H1 (cell line): ENCODE data around the gene GSK3B. TPM values are rescaled to one million over a fixed set of nuclear protein-coding genes. Genes with fewer than 3 reads are reported as not detected.

Experiments
- CTCF ChIA-PET: fragments of 300-600 bp; sonication (Branson Sonifier 250); formaldehyde crosslinking; loops from one replicate; lab custom pipeline; 2021; ENCODE audit not compliant: partially characterized antibody; lab: Charles Lee
- POLR2A ChIA-PET: fragments of 300-600 bp; sonication (Branson Sonifier 250); formaldehyde crosslinking; loops from one replicate; lab custom pipeline; 2021; ENCODE audit warnings: inconsistent platforms; ENCODE audit not compliant: partially characterized antibody; lab: Charles Lee
- DNase-seq, 2 experiments: peaks; one replicate each; pipeline versions ENCODE4 v3.0.0 to v3.0.0-alpha.2; 2010 to 2022; ENCODE audit warnings: low spot score in 2 of 2, low read depth in 1 of 2, mixed read lengths in 1 of 2
- FAIRE-seq: peaks from 2 replicates; lab custom pipeline; 2011; peaks lifted over from hg19 to GRCh38; lab: Jason Lieb, UNC
- H2AFZ ChIP-seq: 2 replicates; pipeline ENCODE4 v1.8.1; 2012; ENCODE audit warnings: low read length, inconsistent platforms
- H2AK5ac ChIP-seq: 2 replicates; pipeline ENCODE4 v1.6.1; 2013; ENCODE audit warnings: low read depth, low read length
- H2BK120ac ChIP-seq: replicated peaks from 2 replicates; pipeline ENCODE3; 2013; ENCODE audit warnings: low read depth, low read length, inconsistent platforms
- H2BK12ac ChIP-seq: 2 replicates; pipeline ENCODE4 v1.6.1; 2013; ENCODE audit warnings: low read depth, low read length
- H2BK15ac ChIP-seq: 2 replicates; pipeline ENCODE4 v1.6.1; 2013; ENCODE audit warnings: low read length
- H2BK20ac ChIP-seq: 2 replicates; pipeline ENCODE4 v1.6.1; 2013; ENCODE audit warnings: low read length
- H2BK5ac ChIP-seq: 2 replicates; pipeline ENCODE4 v1.6.1; 2013; ENCODE audit warnings: low read depth, low read length
- H3K14ac ChIP-seq: 2 replicates; pipeline ENCODE4 v1.6.1; 2013; ENCODE audit warnings: inconsistent platforms; ENCODE audit not compliant: insufficient read length
- H3K18ac ChIP-seq: 2 replicates; pipeline ENCODE4 v1.6.1; 2013; ENCODE audit warnings: low read length; ENCODE audit errors: extremely low read depth
- H3K23ac ChIP-seq: 2 replicates; pipeline ENCODE4 v1.6.1; 2013; ENCODE audit warnings: inconsistent platforms; ENCODE audit not compliant: insufficient read length
- H3K23me2 ChIP-seq: 2 replicates; pipeline ENCODE4 v1.6.1; 2013; ENCODE audit warnings: low read depth, low read length
- H3K27ac ChIP-seq: 2 replicates; pipeline ENCODE4 v1.6.1; 2011; ENCODE audit warnings: low read depth, low read length, inconsistent platforms
- H3K27me3 ChIP-seq, 4 experiments: replicated peaks in 1 of 4; 1 replicate in 1 of 4; 2 replicates in 3 of 4; pipeline versions ENCODE4 v1.6.1 to v1.8.1; 2011 to 2013; ENCODE audit warnings: low read length in 3 of 4, mild to moderate bottlenecking in 3 of 4, inconsistent platforms in 2 of 4, mixed read lengths in 2 of 4, moderate library complexity in 1 of 4; ENCODE audit not compliant: control insufficient read depth in 3 of 4, insufficient read depth in 3 of 4; ENCODE audit errors: extremely low read depth in 1 of 4
- H3K36me3 ChIP-seq, 4 experiments: 2 replicates each; pipeline versions ENCODE4 v1.6.1 to v1.8.1; 2011 to 2013; ENCODE audit warnings: mild to moderate bottlenecking in 4 of 4, low read length in 3 of 4, moderate library complexity in 2 of 4, control low read depth in 1 of 4, inconsistent platforms in 1 of 4; ENCODE audit not compliant: insufficient read depth in 4 of 4, control insufficient read depth in 2 of 4
- H3K4ac ChIP-seq: replicated peaks from 2 replicates; pipeline ENCODE3; 2013; ENCODE audit warnings: low read length, low read depth, mixed read lengths, inconsistent platforms; ENCODE audit not compliant: insufficient read length
- H3K4me1 ChIP-seq, 4 experiments: replicated peaks in 1 of 4; 1 replicate in 1 of 4; 2 replicates in 3 of 4; pipeline versions ENCODE4 v1.6.1 to v1.8.1; 2011 to 2013; ENCODE audit warnings: low read length in 3 of 4, inconsistent platforms in 2 of 4, mixed read lengths in 1 of 4; ENCODE audit not compliant: insufficient read depth in 4 of 4, control insufficient read depth in 3 of 4
- H3K4me2 ChIP-seq, 2 experiments: 2 replicates each; pipeline versions ENCODE4 v1.6.1 to v1.8.1; 2011 to 2013; ENCODE audit warnings: low read depth in 2 of 2, low read length in 2 of 2, control low read depth in 1 of 2, inconsistent platforms in 1 of 2, mild to moderate bottlenecking in 1 of 2; ENCODE audit not compliant: insufficient read depth in 1 of 2
- H3K4me3 ChIP-seq, 4 experiments: fragments of 200-600, 300-600 bp in 1 of 4; sonication (generic), shearing (Covaris generic), sonication (Bioruptor Twin) in 1 of 4; 2 replicates each; pipeline versions ENCODE4 v1.5.1 to v1.8.1; 2011 to 2016; ENCODE audit warnings: low read length in 4 of 4, low read depth in 3 of 4, control low read depth in 2 of 4, inconsistent platforms in 2 of 4, mild to moderate bottlenecking in 2 of 4, mixed read lengths in 1 of 4, moderate library complexity in 1 of 4; ENCODE audit not compliant: insufficient read depth in 2 of 4; ENCODE audit errors: extremely low read depth in 1 of 4
- H3K56ac ChIP-seq: replicated peaks from 2 replicates; pipeline ENCODE3; 2013; ENCODE audit warnings: low read depth, mild to moderate bottlenecking, mixed read lengths, low read length, inconsistent platforms; ENCODE audit not compliant: insufficient read length
- H3K79me1 ChIP-seq: 2 replicates; pipeline ENCODE4 v1.6.1; 2013; ENCODE audit warnings: low read depth, low read length, control low read depth
- H3K79me2 ChIP-seq, 2 experiments: 2 replicates each; pipeline versions ENCODE4 v1.6.1 to v1.8.1; 2012 to 2013; ENCODE audit warnings: low read length in 2 of 2, mild to moderate bottlenecking in 2 of 2, inconsistent platforms in 1 of 2; ENCODE audit not compliant: insufficient read depth in 2 of 2, control insufficient read depth in 1 of 2
- H3K9ac ChIP-seq, 4 experiments: replicated peaks in 1 of 4; 1 replicate in 1 of 4; 2 replicates in 3 of 4; pipeline versions ENCODE4 v1.6.1 to v1.8.1; 2011 to 2013; ENCODE audit warnings: low read depth in 3 of 4, low read length in 3 of 4, control low read depth in 2 of 4, mild to moderate bottlenecking in 2 of 4, moderate library complexity in 2 of 4, inconsistent platforms in 1 of 4; ENCODE audit errors: extremely low read depth in 1 of 4
- H3K9me3 ChIP-seq, 2 experiments: 2 replicates each; pipeline versions ENCODE4 v1.6.1 to v1.8.1; 2012 to 2013; ENCODE audit warnings: mild to moderate bottlenecking in 2 of 2, moderate library complexity in 2 of 2, control low read depth in 1 of 2, inconsistent platforms in 1 of 2, low read depth in 1 of 2, low read length in 1 of 2, mixed read lengths in 1 of 2; ENCODE audit not compliant: insufficient read depth in 2 of 2
- H4K20me1 ChIP-seq, 2 experiments: replicated peaks in 1 of 2; 2 replicates each; pipeline versions ENCODE3 to v1.8.1; 2011 to 2013; ENCODE audit warnings: inconsistent platforms in 2 of 2, low read length in 2 of 2, mild to moderate bottlenecking in 1 of 2; ENCODE audit not compliant: insufficient read depth in 2 of 2, control insufficient read depth in 1 of 2
- H4K5ac ChIP-seq: 2 replicates; pipeline ENCODE4 v1.6.1; 2013; ENCODE audit warnings: low read length, low read depth, mixed read lengths, inconsistent platforms; ENCODE audit not compliant: insufficient read length
- H4K8ac ChIP-seq: 2 replicates; pipeline ENCODE4 v1.8.0; 2013; ENCODE audit warnings: mild to moderate bottlenecking, moderate library complexity, low read length, inconsistent platforms; ENCODE audit not compliant: insufficient read depth; ENCODE audit errors: extremely low read depth
- H4K91ac ChIP-seq: replicated peaks from 2 replicates; pipeline ENCODE3; 2013; ENCODE audit warnings: low read length, mixed read lengths, inconsistent platforms; ENCODE audit not compliant: insufficient read length
- RAD21 ChIP-seq, 2 experiments: IDR thresholded peaks in 1 of 2; conservative IDR thresholded peaks in 1 of 2; 2 replicates each; pipeline ENCODE4 v1.6.1; 2011; ENCODE audit warnings: low read depth in 2 of 2, low read length in 2 of 2, improper control_type of control experiment in 1 of 2, inconsistent platforms in 1 of 2, mild to moderate bottlenecking in 1 of 2, moderate library complexity in 1 of 2
- SP4 ChIP-seq: IDR thresholded peaks from 2 replicates; pipeline ENCODE4 v1.6.1; 2012; ENCODE audit warnings: low read length, inconsistent platforms
- WGBS, 2 experiments: shearing (Covaris generic) in 1 of 2; methylation state at CpG; one replicate each; pipeline versions ENCODE4 v1.1.6 to v1.1.7; 2013 to 2015; ENCODE audit warnings: low lambda C conversion rate in 2 of 2, mixed read lengths in 2 of 2, inconsistent platforms in 1 of 2, low coverage in 1 of 2, missing lambda C conversion rate in 1 of 2; ENCODE audit not compliant: insufficient replicate concordance in 2 of 2, insufficient coverage in 1 of 2, insufficient read length in 1 of 2; ENCODE audit errors: extremely low coverage in 1 of 2, missing lambda C conversion rate in 1 of 2; 5-methylcytosine and 5-hydroxymethylcytosine counted together
- polyA plus RNA-seq, 7 experiments: library from polyadenylated mRNA; depleted of rRNA in 3 of 7; stranded (reverse) in 5 of 7; unstranded in 2 of 7; fragments of >200 nt in 5 of 7; fragments of 200-250 nt in 2 of 7; gene quantifications; 1 replicate in 5 of 7; 2 replicates in 1 of 7; 4 replicates in 1 of 7; pipeline versions ENCODE4 v1.2.1 to v1.2.3, GENCODE V29; 2011 to 2013; ENCODE audit warnings: missing spikeins in 2 of 7, mixed read lengths in 2 of 7
- total RNA-seq: library from RNA; stranded (reverse); fragmentation: NEBNext Ultra II Directional; extraction: Animal tissue kit (Norgen Biotek cat#: 25700); gene quantifications from 2 replicates; pipeline ENCODE4 v1.2.1, GENCODE V29; 2021
- TF ChIP-seq, protein P1 (sequence below), 3 experiments: IDR thresholded peaks; 1 replicate in 2 of 3; 2 replicates in 1 of 3; pipeline versions ENCODE4 v1.5.1 to v1.6.1; 2011; ENCODE audit warnings: low read length in 3 of 3, mild to moderate bottlenecking in 3 of 3, inconsistent platforms in 2 of 3, low read depth in 1 of 3, moderate library complexity in 1 of 3; ENCODE audit not compliant: insufficient read depth in 1 of 3; ENCODE audit errors: control extremely low read depth in 1 of 3

The GSK3B gene
- total and polyA plus RNA-seq, 2 of the 8 experiments (the other 6 are each of a cell fraction or from before 2014, with no cell fraction given) = 24.2 to 50.7 TPM

DNA sequence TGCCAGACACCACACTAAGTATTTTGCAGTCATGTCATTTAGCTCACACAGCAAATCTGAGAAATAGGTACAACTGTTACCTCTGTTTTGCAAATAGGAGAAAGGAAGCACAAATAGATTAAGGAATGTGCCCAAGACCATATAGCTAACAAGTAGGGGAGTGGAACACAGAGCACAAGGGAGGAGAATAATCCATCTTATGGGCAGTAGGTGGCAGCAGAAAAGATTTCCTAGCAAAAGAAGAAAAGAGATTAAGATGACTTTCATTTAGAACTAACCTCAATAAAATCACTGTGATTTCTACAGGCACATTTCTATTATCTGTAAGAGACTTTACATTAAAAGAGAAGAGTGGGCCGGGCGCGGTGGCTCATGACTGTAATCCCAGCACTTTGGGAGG is 263.2 kb downstream of the GSK3B start:
- no peak for TF ChIP-seq SP4
- TF ChIP-seq, protein P1, sequence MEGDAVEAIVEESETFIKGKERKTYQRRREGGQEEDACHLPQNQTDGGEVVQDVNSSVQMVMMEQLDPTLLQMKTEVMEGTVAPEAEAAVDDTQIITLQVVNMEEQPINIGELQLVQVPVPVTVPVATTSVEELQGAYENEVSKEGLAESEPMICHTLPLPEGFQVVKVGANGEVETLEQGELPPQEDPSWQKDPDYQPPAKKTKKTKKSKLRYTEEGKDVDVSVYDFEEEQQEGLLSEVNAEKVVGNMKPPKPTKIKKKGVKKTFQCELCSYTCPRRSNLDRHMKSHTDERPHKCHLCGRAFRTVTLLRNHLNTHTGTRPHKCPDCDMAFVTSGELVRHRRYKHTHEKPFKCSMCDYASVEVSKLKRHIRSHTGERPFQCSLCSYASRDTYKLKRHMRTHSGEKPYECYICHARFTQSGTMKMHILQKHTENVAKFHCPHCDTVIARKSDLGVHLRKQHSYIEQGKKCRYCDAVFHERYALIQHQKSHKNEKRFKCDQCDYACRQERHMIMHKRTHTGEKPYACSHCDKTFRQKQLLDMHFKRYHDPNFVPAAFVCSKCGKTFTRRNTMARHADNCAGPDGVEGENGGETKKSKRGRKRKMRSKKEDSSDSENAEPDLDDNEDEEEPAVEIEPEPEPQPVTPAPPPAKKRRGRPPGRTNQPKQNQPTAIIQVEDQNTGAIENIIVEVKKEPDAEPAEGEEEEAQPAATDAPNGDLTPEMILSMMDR (IDR thresholded peaks at IDR 0.05; ENCODE audit: control extremely low read depth in 1 of 3, insufficient read depth in 1 of 3, low read depth in 1 of 3, low read length in 3 of 3) = peak in 2 of 3 experiments; percentile 9 to 45; a peak in 2 of 4 replicates
- TF ChIP-seq RAD21 (IDR thresholded peaks at IDR 0.05 in 1 of 2, conservative IDR thresholded peaks at IDR 0.05 in 1 of 2; ENCODE audit: low read depth in 2 of 2, low read length in 2 of 2) = peak in 1 of 2 experiments; percentile 18; a peak in 1 of 4 replicates
- Histone ChIP-seq H4K8ac (no peak overlapping the region), H2BK20ac (no peak overlapping the region), H2AK5ac (no peak overlapping the region), H3K79me2 (no peaks in the 10 kb centered on the region), H4K20me1 (peaks cover 0 to 2% of the 10 kb centered on the region in 2 experiments), H3K4ac (no peak overlapping the region), H3K9me3 (no peaks in the 10 kb centered on the region), H3K36me3 (no peaks in the 10 kb centered on the region), H3K56ac (no peak overlapping the region), H4K5ac (no peak overlapping the region), H3K18ac (no peak overlapping the region), H2BK12ac (no peak overlapping the region), H3K4me1 (peaks cover 0 to 3% (median 1%) of the 10 kb centered on the region in 4 experiments; a peak in 2 of 7 replicates), H3K23ac (no peak overlapping the region), H2BK5ac (no peak overlapping the region), H3K4me2 (no peak overlapping the region), H3K4me3 (no peak overlapping the region), H3K27me3 (no peaks in the 10 kb centered on the region), H3K14ac (no peak overlapping the region), H3K9ac (no peak overlapping the region), H3K79me1 (no peaks in the 10 kb centered on the region), H3K27ac (no peak overlapping the region), H3K23me2 (no peaks in the 10 kb centered on the region), H2BK15ac (no peak overlapping the region), H4K91ac (no peak overlapping the region), H2AFZ (no peak overlapping the region), H2BK120ac (no peak overlapping the region)
- WGBS, 2 experiments = 85% methylated on average over 3 of the region's 3 CpGs; no CpG with 5 or more reads in 1 of the 2 experiments
- ChIA-PET POLR2A (interaction anchor here (0.8 kb wide), 1 partner anchor 11 kb away, joined by 3 read pairs; no protein-coding TSS in a partner anchor), CTCF (interaction anchor here (0.9 to 2.9 kb wide), 13 partner anchors 10 to 329 kb away, joined by 3 to 10 read pairs (median 4); no protein-coding TSS in a partner anchor)
- FAIRE-seq (peak; percentile 45), DNase-seq (no peak)
